Smooth muscle cell of the brain vasculature (primary cell): Measurements from ENCODE around the gene PTCH2.
"Not testable (repeated sequence)": the region's sequence is repeated elsewhere in the genome, so short reads cannot be mapped to it uniquely, and the experiment has no call there.

Experiments
- DNase-seq: peaks from one replicate; pipeline ENCODE4 v3.0.0-alpha.2; 2012; ENCODE audit warnings: low read depth, low spot score

The PTCH2 gene

GRCh38 chr1:44846985-44847384 lies 3.9 kb upstream of the PTCH2 start:
- DNase-seq, result no peak

- DNase-seq, result no peak
Observed at GRCh38 chr1:44842486-44842861, 579 bp downstream of the PTCH2 start.

- DNase-seq, result no peak
Observed at GRCh38 chr1:44839576-44839975, 3.5 kb downstream of the PTCH2 start.

- DNase-seq, result not testable (repeated sequence)
Observed at GRCh38 chr1:44838294-44838693, 4.8 kb downstream of the PTCH2 start.

GRCh38 chr1:44835738-44836675 lies 7.0 kb downstream of the PTCH2 start:
- no peak for DNase-seq

- no peak for DNase-seq
Observed at GRCh38 chr1:44834328-44834727, 8.7 kb downstream of the PTCH2 start.

- no peak for DNase-seq
Observed at GRCh38 chr1:44832056-44832705, 10.9 kb downstream of the PTCH2 start.

- DNase-seq, result no peak
Observed at GRCh38 chr1:44831516-44831915, 11.5 kb downstream of the PTCH2 start.

GRCh38 chr1:44830900-44831304 lies 12.2 kb downstream of the PTCH2 start:
- no peak for DNase-seq

- DNase-seq, result no peak
Observed at GRCh38 chr1:44829506-44830384, 13.3 kb downstream of the PTCH2 start.

- DNase-seq, result no peak
Observed at GRCh38 chr1:44828841-44829440, 14.1 kb downstream of the PTCH2 start.

- no peak for DNase-seq
Observed at GRCh38 chr1:44828003-44828651, 14.9 kb downstream of the PTCH2 start.

GRCh38 chr1:44827197-44828002 lies 15.7 kb downstream of the PTCH2 start:
- DNase-seq, result no peak

GRCh38 chr1:44826375-44827196 lies 16.5 kb downstream of the PTCH2 start:
- no peak for DNase-seq

- DNase-seq, result not testable (repeated sequence)
Observed at GRCh38 chr1:44824392-44824791, 18.7 kb downstream of the PTCH2 start.

GRCh38 chr1:44822981-44823451 lies 20.0 kb downstream of the PTCH2 start:
- DNase-seq, result no peak

- no peak for DNase-seq
Observed at GRCh38 chr1:44822131-44822701, 20.8 kb downstream of the PTCH2 start.

GRCh38 chr1:44821240-44821715 lies 21.8 kb downstream of the PTCH2 start:
- DNase-seq, result no peak
